GM04504 (cell line): ENCODE measurements around the gene PLXDC1.
"Not testable (repeated sequence)": the region's sequence is repeated elsewhere in the genome, so short reads cannot be mapped to it uniquely, and the experiment has no call there.

Experiments used
- DNase-seq: peaks from one replicate; pipeline ENCODE4 v3.0.0-alpha.2; 2012; ENCODE audit warnings: low read depth

PLXDC1 gene

DNA sequence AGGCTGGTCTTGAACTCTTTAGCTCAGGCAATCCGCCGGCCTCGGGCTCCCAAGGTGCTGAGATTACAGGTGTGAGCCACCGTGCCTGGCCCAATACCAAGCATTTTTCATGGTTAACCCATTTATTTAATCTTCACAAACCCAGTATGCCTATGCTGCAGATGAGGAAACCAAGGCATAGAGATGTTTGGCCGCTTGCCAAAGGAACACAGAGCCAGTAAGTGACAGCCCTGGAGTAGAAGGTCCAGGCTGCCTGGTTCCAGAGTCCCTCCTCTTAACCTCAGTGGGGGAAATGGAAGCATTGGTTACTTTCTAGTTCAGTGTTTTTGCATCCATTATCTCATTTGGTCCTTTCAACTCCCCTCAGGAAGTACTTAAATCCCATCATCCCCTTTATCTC lies 29.9 kb upstream of the PLXDC1 start:
- DNase-seq = no peak

DNA sequence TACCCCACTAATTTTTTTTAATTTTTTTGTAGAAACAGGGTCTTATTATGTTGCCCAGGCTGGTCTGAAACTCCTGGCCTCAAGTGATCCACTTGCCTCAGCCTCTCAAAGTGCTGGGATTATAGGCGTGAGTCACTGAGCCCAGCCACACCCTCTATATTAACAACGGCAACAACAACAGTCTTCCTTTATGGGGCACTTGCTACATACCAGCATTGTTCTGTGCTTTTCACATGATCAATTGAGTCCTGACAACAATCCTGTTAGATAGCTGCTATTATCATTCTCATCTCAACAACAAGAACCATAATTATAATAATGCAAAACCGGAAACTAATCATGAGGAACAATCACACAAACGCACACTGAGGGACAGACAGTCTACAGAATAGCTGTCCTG lies 27.1 kb upstream of the PLXDC1 start:
- no peak for DNase-seq

DNA sequence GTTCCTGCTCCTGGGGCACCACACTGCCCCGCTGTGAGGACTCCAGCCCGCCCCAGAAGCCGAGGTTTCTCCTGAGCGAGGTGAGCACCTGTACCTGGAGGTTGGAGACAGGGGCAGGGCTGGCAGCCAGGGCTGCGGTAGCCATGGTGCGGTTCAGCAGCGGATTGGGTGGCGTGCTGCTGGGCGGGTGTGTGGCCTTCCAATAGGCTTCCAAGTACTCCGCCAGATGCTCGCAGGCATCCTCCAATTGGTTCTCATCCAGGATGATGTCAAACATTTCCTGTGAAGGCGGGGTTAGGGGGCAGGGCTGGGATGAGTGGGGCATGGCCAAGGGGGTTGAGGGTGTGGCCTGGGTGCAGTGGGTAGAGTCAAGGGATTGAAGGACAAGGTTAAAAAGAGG lies 25.8 kb upstream of the PLXDC1 start:
- no peak for DNase-seq

DNA sequence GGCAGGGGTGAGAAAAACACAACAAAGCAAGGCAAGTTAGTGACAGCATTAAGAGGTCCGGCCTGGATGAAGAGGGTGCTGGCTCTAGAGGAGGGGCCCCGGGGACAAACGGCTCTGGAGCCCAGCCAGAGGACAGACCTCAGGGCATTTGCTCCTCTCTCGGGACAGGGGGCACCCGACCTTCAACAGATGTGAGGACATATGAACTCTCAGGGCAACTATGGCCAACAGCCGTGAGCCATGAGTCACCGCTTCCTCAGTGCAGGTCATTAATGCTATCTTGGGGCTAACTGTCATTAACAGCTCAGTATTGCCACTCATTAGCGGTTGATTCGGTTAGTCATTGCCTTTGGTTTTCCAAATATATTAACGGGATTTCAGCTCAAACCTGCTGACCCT lies 24.3 kb upstream of the PLXDC1 start:
- DNase-seq = no peak

- no peak for DNase-seq
These were observed 23.7 kb upstream of the PLXDC1 start for GRCh38 chr17:39174920-39175694.

- DNase-seq = no peak
These were observed 22.3 kb upstream of the PLXDC1 start for GRCh38 chr17:39173526-39174274.

- DNase-seq = no peak
These were observed 21.6 kb upstream of the PLXDC1 start for GRCh38 chr17:39173080-39173479.

DNA sequence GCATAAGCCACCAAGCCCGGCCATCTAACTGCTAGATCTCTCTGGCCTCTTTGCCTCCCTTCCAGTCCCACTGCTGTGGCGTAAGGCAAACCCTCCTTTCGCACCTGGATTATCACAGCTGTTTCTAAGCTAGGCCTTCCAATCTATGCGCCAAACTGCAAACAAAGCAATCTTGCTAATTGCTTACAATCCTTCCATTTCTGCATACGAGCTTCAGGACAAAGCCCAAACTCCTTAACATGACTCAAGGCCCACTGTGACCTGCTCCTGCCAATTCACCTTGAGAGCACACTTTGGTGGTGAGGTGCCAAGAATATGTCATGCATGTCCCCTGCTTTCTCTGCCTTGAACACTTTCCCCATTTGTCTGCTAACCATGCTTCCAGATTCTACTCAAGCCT lies 20.5 kb upstream of the PLXDC1 start:
- no peak for DNase-seq

GRCh38 chr17:39170558-39170957 lies 19.1 kb upstream of the PLXDC1 start:
- DNase-seq = no peak

DNA sequence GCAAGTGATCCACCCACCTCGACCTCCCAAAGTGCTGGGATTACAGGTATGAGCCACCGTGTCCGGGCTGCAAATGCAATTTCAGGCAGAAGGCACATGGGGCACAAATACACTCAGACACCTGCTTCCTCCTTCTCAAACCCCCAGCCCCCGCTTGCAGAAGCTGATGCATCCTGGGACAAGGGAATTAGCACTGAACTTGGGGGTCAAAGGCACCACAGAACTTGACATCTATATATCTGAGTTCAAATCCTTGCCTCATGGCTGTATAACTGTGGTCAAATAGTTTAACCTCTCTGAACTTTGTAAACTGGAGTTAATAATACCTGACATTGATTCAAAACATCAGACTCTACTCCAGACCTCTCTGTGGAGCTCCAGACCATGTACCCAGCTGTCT lies 18.7 kb upstream of the PLXDC1 start:
- DNase-seq = no peak

GRCh38 chr17:39169518-39169917 lies 18.1 kb upstream of the PLXDC1 start:
- DNase-seq = no peak

GRCh38 chr17:39169101-39169500 lies 17.7 kb upstream of the PLXDC1 start:
- no peak for DNase-seq

- not testable (repeated sequence) for DNase-seq
These were observed 17.1 kb upstream of the PLXDC1 start for GRCh38 chr17:39168503-39168902.

DNA sequence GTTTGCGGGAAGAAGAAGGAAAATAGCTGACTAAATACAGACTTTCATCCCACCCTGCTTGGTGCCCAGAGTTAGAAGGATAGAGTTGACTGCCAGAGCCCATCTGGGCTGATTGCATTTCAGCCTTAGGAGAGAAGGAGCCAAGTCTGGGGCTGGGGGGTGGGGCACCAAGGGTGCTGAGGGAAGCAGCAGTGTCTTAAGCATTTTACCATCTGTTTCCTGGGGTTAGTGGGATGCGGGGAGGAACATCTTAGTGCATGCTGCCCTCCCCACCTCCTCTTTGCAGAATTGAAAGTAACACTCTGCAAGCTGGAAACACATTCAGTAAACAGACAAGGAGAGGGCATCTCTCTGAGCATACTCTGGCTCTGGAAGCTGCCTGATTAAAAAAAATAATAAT lies 16.0 kb upstream of the PLXDC1 start:
- no peak for DNase-seq

GRCh38 chr17:39166437-39167335 lies 15.2 kb upstream of the PLXDC1 start:
- no peak for DNase-seq

DNA sequence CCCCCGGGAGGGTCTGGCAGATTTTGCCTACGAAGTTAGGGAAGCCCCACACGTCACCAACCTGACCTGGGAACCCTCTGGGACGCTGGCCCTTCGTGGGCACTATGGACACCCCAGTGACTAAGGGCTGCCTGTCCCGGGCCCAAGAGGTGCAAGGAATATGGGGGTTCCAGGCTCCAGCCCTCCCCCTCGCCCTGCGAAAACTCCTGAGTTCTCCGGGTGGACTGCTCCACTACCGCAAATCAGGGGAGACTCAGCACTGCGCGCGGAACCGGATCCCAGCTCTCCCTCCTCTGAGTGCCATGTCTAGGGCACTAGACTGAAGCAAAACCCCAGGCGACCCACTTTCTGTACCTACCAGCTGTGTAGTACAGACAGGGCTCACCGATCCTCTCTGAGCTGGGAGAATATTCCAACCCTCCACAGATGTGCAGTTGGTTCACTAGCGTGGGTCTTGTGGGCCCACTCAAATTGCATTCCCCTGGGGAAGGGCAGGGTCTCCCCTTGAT lies 14.5 kb upstream of the PLXDC1 start, which contains the start of gene ARL5C:
Gene ARL5C (minus strand): TSS at position 321 of the 509 bp plus-strand sequence. CDS start 401 bp downstream, outside the sequence.
- DNase-seq = no peak

- DNase-seq = no peak
These were observed 13.9 kb upstream of the PLXDC1 start for GRCh38 chr17:39165178-39165840.

DNA sequence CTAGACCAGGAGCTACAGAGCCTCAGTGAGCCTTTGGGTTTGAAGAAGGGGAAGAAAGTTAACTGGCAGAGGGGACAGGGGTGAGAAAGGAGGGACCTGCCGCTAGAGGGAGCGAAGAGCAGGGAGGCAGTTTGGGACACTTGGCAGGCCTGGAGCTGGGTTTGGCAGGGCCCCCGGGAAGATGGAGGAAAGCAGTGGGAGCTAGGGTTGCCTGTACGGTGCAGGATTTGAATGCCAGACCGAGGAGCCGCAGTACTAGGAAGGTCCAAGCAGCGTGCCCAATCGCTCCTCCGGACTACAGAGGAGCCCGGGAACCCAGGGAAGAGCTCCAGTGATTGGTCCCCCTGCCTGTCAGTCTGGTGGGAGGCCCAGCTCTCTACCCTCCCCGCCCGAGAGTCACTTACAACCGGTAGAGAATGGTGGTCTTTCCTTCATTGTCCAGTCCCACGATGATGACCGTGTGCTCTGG lies 13.3 kb upstream of the PLXDC1 start:
- DNase-seq = peak; percentile 83

DNA sequence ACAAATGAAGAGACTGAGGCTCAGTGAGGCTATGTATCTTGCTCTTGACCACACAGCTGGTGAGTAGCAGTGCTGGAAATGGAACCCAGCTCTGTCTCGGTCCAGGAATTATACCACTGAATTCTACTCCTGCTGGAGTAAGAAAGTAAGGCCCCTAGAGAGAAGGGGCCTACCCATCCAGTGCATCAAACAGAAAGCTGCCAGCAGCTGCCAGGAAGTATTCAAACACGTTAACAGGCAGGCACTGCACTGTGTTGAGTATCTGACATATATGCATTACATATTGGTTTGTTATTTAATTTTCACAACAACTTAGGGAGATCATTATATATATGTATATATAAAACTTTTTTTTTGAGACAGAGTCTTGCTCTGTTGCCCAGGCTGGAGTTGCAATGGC lies 10.5 kb upstream of the PLXDC1 start:
- no peak for DNase-seq

DNA sequence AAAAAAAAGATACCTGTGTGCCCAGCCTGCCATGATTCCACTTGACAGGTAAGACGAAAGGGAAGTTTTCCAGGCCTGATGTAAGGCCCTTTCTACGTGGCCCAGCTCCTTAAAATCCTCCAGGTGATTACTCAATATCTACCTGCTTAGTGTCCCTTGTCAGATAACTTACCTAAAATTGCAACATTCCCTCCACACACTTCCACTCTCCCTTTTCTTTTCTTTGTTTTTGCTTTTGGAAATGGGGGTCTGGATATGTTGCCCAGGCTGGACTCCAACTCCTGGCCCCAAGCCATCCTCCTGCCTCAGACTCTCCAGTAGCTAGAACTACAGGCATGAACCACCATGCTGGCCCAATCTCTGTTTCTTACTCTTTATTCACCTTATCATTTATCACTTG lies 7.2 kb upstream of the PLXDC1 start:
- no peak for DNase-seq

- DNase-seq = no peak
These were observed 5.1 kb upstream of the PLXDC1 start for GRCh38 chr17:39156491-39156890.

- DNase-seq = no peak
These were observed 4.2 kb upstream of the PLXDC1 start for GRCh38 chr17:39155654-39156053.
